HG03442 (cell line): ENCODE measurements around the gene TMEM107.
"Not testable (repeated sequence)": the region's sequence is repeated elsewhere in the genome, so short reads cannot be mapped to it uniquely, and the experiment has no call there.

Source experiments
- ATAC-seq: cut with Tn5 transposase; IDR thresholded peaks from one replicate; pipeline ENCODE4 v1.9.1; 2021; ENCODE audit warnings: mild to moderate bottlenecking, moderate library complexity; ENCODE audit not compliant: unreplicated experiment

TMEM107 gene

DNA sequence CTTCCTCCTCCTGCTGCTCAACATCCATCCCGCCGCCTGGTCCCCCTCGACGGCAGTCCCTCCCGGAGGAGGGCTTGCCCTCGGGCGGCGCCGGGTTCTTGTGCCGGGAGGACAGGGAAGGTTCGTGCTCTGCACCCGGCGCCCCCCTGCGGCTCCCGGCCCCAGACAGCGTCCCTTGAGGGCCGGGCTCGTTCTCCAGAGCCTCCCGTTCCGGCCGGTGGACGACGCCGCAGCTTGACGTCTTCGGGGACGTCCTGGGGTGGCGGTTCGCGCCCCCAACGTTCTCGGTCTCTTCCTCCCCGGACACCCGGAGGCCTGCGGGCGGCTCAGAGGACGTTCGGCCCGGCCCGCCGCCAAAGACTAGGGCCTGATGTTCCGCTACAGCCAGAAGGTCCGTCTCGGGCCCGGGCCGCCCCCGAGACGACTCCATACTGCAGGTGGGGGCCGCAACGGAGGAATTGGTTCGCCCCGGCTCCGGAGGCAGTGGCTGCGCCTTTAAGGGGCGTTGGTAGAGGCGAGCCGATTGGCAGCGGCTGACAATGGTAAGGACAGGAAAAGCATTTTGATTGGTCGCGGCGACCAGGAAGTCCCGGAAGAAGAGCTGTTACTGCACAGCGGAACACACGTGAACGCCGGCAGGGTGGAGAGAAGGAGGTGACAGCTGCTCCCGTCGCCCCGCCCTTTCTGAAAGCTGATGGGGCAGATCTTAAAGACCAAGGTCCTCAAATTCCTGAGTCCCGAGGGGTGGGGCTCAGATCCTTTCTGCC lies 13.7 kb upstream of the TMEM107 start, which contains the start of gene BORCS6:
Gene BORCS6, minus strand, starts transcription at position 470 of the 767 bp plus-strand sequence. Its CDS starts 40 bp downstream, at position 430.
- ATAC-seq = peak; percentile 42

DNA sequence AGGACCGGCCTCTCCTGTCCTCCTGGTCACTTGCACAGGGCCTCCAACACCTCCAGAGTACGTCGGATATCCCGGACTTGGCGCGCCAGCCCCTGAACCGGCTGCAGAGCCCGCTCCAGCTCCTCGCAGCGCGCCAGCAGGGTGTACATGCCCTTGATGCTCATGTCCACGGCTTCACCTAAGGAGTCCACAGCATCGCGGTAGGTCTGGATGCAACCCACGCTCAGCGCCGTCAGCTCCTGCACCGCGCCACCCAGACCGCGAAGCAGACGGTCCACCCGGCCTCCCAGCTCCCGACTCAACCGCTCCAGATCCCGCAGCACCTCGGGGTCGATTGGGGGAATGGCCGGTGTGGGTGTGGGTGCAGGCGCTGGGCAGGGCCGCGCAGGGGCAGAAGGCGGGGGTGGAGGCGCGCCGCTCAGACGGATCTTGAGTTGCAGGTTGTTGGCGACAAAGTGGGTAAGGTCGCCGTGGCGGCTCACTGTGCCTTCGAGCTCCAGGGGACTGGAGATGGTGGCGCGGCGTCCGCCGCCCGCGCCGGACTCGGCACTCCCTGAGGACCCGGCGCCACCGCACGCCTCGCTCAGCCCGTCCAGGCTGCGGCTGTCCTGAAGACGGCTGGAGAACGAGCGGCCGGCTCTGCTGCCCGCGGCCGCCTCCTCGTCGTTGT lies 13.0 kb upstream of the TMEM107 start:
- no peak for ATAC-seq

DNA sequence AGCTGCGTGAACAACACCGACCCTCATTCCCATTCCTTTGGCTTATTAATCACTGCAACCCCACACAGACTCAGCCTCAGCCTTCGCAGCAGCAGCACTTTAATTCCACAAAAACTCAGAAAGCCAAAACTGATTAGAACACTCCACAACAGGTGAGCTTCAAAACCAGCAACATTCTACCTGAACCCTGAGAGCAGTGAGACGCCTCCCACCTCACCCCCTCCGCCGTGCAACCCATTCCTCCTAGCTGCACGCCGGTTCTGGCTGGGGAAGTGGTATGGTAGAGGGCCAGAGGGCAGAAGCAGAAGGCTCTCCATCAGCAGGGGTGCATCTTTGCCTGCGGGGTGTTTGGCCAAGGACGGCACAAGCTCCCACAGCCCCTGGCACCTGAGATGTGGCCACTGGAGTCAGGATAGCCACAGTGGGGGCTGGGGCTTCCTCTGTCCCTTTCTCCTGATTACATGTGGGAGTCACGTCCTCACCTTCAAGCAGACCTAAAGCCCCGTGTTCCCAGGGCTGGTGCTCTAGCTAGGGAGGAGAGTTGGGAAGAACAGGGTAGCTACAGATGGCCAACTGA lies 12.2 kb upstream of the TMEM107 start:
- ATAC-seq = no peak

DNA sequence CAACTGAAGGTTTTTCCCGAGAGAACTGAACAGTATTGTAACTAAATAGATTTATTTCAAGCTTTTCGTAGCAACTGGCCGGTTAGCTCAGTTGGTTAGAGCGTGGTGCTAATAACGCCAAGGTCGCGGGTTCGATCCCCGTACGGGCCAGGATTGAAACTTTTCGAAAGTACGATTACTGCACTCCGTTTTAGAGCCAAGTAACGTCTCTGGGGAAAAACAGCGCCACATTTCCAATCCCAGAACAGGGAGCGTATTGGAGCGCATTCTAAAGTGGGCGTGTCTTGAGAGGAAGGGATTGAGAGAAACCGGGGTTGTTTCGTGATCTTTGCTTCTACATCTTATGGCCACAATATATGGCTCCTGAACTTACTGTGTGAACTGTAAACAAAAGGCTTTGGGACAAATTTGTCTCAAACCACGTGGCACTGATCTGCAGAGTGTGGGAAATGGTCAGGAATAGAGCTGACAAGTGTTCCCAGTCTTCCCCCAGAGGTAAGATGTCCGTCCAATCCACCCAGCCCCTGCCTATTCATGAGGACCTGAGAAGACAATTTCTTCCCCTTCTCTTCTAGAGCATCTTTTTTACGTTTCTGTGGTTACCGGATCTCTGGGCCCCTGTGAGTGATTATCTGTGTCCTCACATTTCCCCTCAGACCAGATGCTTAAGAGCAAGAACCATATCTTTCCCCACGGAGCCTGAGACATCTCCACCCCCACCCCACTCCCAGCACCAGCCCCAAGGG lies 11.5 kb upstream of the TMEM107 start:
- peak; percentile 14 for ATAC-seq

DNA sequence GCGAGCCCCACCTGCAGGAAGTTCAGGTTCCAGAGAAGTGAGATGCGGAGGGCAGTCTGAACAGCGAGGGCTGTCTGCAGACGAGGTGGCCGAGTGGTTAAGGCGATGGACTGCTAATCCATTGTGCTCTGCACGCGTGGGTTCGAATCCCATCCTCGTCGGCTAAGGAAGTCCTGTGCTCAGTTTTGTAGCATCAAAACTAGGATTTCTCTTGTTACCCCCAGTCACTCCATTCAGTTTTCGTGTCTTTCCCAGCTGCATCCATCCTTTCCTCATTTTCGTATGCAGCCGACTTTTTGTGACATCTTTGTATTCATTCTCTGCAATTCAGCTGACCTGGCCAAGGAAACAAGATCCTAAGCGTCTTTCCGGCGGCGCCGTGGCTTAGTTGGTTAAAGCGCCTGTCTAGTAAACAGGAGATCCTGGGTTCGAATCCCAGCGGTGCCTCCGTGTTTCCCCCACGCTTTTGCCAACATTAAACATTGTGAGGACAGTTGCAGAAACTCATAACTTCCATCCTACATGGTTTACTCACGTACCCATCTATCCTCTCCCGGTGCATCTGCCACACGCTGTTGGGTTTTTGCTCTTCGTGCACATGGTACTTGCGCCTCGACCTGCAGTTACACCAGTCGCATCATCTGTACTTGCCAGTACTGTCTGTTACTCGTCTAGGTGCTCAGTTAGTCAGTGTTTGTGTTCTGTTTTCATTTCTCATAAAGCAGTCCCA lies 10.8 kb upstream of the TMEM107 start:
- peak; percentile 23 for ATAC-seq

DNA sequence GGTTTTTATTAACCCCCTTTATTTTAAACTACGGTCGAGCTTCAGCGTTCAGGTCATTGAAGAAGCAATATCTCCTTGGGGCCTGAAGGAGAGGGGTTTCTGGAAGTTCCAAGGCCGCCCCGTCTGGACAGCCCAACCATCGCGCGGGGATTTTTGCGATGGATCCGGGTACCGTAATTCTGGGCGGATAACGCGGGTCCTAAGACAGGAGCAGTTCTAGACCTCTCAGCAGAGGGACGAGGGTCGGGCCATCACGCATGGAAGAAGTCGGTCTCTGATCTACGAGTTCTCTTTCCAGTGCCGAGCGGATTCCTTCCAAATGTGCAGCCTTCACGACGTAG lies 10.2 kb upstream of the TMEM107 start:
- peak; percentile 0 for ATAC-seq

DNA sequence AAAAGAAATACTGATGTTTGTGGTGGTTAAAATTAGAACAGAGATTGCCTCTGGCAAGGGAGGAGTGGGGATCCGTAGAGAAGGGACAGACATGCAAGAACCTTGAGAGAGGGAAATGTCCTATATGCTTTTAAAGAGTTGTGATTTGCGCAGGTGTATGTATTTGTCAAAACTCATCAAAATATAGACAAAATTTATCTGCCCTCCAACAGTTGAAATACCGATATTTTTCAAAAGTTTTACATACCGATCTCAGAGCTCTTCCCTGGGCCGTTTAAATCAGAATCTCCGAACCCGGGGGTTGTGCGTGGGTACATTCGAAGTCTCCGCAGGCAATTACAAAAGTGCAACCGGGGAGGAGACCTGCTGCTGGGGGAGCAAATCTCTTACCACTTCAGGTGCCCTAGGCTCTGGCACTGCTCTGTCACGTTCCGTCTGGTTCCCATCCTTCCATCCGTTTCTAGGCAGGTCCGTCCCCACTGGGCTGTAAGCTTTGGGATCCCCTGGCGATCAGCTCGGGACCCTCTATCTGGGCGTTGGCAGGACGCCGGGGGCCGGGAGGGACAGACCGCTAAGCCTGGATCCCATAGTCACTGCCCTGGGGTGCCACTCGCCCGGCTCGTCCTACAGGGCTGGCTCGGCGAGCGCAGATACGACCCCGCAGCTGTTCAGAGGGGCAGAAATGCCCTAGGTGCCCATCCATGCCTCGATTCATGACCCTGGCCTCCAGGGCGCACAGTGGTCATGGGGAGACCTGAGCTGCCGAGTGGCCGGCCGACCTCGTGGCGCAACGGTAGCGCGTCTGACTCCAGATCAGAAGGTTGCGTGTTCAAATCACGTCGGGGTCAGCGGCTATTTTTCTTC lies 9.6 kb upstream of the TMEM107 start:
- peak; percentile 13 for ATAC-seq

DNA sequence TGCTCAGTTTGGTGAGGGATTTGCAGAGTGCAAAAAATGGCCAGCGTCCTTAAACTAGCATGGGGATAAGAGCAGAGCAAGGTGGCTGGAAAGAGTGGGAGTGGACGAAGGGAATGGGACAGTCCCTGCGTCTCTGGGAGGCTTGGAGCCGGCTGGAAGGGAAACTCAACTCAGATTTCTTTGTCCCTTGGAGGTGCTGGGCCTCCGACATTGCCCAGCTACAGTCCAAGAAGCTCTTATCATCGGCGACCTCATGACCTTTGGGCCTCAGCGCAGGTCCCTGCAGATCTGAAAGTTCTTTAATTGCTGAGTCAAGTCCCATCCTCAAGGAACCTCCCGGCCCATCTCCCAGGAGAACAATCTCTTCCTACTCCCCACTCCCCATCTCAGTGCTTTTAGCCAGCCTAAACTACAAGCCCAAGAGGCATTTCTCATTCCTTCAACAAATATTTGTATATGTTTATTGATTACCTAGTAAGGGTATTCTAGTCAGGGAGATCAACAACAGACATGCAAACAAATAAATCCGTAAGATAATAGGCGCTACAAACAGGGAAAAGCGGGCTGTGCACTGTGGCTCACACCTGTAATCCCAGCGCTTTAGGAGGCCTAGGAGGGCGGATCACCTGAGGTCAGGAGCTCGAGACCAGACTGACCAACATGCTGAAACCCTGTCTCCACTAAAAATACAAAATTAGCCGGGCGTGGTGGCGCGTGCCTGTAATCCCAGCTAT lies 985 bp upstream of the TMEM107 start:
- ATAC-seq = no peak

DNA sequence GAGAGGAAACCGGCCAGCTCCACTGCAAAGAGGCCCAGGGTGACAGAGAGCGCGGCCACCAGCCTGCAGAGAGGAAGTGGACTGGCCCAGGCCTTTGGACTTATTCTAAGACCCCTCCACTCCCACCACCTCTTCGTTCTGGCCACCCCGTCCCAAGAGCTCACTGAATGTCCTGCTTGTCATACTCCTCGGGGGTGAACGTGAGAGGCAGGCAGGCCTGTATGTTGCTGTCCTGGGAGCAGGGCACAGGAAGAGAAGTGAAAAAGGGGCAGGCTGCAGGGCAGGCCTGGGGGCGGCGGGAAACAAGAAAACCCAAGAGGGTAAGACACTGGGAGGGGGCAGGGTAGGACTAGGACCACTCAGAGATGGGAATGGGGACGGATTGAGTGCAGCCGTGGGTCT lies 384 bp downstream of the TMEM107 start:
- ATAC-seq = no peak

DNA sequence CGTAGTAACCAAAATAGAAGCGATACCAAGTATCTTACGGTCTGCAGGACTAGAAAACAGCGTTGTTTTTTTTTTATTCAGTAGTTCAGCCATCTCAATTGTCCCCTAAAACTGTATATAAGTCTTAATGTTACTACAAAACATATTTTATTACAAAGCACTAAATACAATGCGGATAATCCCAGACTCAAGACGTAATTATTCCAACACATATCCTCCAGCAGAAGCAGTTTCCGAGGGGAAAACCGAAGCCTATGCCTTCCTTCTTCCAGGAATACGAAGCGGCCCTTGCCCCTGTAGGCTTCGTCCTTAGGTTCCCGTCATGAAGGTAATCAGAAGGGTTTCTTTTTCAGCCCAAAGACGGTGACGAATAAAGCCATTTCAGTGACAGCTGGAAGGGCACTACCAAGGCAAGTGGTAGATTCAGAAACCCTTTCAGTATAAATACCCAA lies 2.3 kb downstream of the TMEM107 start:
- ATAC-seq = no peak

DNA sequence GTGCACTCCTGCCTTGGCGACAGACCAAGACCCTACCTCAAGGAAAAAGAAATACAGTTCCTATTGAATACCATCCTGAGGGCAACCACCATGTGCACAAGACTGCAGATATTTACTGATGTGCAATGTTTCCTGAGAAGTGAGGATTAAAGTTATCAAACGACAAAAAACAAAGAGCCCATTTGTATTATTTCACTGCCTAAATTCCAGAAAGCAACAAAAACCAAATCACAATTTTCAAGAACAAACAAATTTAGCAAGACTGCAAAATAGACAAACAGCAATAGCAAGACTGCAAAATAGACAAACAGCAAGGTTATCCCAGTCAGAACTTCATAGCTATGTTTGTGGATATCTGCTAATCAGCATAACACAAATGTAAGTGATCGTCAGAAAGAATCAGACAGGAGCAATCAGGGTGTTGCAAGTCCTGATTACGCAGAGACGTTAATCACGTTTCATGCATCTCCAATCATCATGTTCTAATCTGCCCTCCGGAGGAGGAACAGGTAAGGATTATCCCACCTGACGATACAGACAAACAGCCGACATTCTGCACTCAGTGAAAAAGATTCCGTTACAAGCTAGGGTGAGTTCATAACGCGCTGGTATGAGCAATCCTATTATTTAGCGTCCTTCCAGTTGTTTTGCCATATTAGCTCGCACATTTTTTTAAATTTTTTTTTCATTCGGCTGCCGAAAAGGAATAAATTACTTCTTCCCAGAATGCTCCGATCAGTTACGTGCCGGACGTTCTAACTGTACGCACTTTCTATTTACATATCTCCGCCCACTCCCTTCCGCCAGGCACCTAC lies 2.9 kb downstream of the TMEM107 start:
- peak; percentile 65 for ATAC-seq

DNA sequence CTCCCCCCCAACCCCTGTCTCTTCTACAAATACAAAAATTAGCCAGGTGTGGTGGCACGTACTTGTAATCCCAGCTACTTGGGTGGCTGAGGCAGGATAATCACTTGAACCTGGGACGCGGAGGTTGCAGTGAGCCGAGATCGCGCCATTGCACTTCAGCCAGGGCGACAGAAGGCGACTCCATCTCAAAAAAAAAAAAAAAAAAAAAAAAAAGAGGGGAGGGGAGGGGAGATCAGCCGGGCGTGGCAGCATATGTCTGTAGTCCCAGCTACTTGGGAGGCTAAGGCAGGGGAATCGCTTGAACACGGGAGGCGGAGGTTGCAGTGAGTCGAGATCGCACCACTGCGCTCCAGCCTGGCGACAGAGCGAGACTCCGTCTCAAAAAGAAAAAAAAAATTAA lies 6.0 kb downstream of the TMEM107 start:
- not testable (repeated sequence) for ATAC-seq

DNA sequence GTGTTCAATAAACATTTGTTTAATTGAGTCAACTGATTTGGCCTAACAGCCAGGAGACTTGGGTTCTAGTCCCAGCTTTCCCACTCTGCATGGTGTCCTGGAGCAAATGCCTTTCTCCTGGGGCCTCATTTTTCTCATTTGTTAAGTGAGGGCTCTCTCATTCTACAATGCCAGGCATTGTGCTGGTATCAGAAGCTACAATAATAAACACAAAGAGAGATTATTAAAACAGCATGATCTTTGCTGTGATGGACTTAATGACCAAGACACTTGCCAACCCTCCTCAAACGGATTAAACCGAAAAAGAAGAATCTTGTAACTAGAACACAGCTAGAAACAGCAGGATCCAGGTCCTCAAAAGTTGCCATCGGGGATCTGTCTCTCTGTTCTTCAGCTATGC lies 8.7 kb downstream of the TMEM107 start:
- ATAC-seq = no peak

DNA sequence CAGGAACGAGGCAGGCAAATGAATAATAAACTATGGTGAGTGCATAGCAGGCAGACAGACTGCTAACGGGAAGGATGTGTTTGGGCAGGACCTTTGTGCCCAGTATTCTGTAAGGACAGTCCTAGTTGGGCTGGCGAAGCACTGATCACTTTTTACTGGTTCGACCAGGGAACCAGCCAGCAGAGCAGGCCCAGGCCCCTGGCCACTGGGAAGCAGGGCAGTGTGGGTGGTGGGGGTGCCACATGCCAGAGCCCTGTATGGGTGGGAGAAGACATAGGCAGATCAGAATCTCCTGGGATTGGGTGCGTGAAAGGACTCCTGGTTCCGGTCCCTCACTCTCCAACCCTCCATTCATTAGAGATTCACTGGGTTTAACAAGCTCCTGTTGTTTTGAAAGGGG lies 9.4 kb downstream of the TMEM107 start:
- ATAC-seq = no peak

DNA sequence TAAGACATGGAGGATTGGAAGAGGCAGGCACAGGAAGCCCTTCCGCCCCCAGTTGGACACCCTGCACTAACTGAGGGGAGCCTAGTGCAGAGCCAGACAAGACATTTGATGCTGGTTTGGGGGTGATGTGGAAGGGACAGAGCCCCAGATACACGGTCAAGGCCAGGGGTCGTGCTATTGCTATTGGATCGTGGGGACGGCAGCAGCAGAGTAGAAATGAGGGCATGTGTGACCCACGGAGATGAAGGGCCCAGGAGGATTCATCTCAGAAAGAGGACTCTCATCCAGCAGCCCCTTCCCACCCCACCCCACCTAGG lies 11.4 kb downstream of the TMEM107 start:
- ATAC-seq = no peak

DNA sequence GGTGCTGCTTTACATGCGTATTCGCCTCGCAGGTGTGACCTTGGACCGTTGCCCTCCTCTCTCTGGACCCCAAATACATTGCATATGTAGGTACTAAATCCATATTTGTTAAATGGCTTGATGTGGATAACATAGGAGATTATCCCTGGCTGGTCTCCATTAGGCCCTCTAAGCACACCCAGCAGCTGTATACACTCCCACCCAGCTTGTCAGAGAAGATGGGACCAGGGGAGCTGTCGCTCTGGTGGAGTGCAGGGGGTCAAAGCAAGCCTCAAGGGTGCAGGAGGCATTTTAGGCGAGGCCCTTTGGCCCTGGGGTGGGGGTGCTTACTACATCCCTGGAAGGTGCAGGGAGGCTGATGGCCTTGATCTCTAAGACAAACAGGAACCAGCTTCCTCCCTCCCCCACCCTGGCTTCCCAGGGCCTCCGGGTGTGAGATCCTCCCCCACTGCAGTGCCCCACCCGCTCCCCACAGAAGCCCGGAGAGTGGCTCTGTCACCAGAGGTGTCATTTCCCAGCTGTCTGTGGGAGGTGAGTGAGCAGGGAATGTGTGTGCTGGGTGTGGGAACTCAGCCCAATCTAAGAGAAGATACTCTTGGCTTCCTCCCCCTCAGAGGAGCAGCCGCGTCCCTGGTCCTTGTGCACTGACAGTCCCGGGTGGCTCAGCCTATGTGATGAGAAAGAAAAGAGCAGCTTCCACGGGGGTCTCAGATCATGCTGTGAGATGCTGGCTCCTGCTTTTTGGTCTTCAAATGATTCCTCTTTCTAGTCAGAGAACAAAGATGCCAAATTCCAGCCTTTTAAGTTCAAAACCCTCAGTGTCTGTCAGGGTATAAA lies 12.0 kb downstream of the TMEM107 start:
- no peak for ATAC-seq
